Measurements from ENCODE around the gene NKX1-2.

Gene NKX1-2

DNA sequence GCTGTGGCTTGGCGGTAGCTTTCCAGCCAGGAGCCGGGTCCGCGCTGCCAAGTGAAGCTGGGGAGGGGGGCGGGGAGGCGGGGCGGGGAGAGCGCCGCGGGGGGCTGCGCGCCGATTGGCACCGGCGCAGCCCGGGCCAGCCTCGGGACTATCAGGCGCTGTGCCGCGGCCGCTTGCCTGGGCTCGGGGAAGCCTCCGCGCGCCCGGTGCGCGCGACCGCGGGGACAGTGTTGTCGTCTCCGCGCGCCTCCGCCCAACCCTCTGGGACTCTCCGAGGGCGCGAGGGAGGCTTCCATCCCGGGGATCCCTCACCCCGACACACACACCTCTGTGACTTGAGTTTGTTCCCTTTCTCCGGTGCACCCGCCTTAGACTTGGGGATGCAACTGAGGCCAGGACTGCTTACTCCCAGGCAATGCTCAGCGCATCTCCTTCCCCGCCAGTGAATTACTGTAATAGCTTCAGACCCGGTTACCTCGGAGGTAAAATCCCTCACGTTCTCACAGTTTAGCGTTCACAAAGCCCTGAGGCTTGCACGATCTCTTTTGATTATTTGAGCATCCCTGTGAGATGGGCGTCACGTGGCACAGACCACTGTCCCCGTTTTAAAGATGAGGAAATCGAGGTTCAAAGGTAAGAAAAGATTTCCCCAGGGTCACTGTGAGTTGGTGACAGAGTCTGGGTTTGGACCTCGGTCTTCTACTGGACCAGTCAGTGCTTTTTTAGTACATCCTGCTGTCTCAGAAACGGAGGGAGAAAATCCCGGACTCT is at the start of gene NKX1-2:
Gene NKX1-2 (minus strand): TSS at position 24 of the 771 bp plus-strand sequence. CDS start 92 bp downstream, outside the sequence.
- DNase-seq (ENCODE audit: low spot score): no peak

DNA sequence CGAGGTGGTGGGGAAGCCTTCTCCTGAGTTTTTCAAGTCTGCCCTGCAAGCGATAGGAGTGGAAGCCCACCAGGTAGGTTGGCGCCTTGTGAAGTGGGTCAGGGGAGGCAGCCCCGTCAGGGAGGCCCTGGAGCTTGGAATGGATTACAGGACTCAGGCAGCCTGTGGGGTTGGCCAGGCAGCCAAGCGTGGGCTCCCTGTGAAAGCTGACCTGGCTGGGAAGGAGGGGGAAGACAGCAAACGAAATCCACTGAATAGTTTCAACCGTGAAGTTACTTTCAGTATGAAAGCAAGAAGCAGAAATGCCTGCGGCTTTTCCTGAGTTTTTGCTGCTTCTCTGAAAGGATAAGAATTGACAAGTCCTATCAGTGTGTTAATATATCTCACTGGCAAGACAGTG is 48.2 kb upstream of the NKX1-2 start:
- DNase-seq (ENCODE audit: low spot score): no peak

- DNase-seq (ENCODE audit: low spot score): no peak
Observed at GRCh38 chr10:124497196-124497881, 47.5 kb upstream of the NKX1-2 start.

- no peak for DNase-seq (ENCODE audit: low spot score)
Observed at GRCh38 chr10:124496620-124497019, 46.8 kb upstream of the NKX1-2 start.

DNA sequence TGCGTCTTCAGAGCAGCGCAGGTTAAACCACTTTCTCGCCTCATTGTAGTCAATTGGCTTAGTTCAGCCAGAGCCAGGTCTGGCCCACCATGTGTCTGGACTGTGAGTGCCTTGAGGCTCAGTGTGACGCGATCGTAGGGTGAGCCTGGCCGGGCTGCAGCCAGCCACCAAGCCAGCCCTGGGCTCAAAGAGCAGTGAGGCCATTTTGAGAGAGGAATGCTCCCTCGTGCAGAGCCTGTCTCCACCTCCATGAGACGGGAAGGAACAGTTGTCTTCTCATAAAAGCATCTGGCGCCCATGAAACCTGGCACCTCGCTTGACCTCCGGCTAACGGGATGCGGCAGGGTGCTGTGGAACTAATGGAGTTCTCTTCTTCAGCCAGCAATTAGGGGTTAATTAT is 46.3 kb upstream of the NKX1-2 start:
- DNase-seq (ENCODE audit: low spot score): no peak

DNA sequence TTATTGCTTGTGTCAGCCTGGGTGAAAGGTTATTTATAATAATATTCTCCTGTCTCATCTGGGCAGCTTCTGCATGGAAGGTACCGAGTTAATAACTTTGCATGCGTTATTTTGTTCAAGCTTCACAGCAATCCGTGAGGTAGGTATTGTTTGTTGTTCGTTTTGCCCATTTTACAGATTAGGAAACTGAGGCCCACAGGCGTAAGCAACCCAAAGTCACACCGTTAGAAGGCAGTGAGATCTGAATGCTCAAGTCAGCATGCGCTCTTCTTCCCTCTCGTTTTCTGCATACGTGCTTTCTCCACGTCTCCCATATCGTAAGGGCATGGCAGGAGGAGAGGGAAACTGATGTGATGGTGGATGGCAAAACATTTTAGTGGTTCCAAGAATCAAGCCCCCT is 45.9 kb upstream of the NKX1-2 start:
- no peak for DNase-seq (ENCODE audit: low spot score)

DNA sequence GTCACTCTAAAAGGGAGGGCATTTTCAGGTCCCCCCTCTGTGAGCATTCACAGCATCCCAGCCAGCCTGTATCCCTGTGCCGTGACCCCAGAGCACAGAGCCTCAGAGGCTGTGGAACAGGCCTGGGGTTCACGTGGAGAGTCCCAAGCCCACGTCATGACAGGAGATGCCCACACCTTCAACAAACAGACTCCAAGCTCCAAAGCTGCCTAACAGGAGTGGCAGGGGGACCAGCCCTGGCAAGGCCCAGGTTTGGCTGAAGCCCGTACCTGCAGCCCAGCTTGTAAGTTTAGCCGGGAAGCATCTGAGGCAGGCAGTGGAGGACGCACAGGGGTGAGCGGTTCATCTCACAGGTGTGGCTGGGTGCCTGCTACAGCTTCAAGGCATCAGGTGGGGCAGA is 45.3 kb upstream of the NKX1-2 start:
- DNase-seq (ENCODE audit: low spot score): no peak

DNA sequence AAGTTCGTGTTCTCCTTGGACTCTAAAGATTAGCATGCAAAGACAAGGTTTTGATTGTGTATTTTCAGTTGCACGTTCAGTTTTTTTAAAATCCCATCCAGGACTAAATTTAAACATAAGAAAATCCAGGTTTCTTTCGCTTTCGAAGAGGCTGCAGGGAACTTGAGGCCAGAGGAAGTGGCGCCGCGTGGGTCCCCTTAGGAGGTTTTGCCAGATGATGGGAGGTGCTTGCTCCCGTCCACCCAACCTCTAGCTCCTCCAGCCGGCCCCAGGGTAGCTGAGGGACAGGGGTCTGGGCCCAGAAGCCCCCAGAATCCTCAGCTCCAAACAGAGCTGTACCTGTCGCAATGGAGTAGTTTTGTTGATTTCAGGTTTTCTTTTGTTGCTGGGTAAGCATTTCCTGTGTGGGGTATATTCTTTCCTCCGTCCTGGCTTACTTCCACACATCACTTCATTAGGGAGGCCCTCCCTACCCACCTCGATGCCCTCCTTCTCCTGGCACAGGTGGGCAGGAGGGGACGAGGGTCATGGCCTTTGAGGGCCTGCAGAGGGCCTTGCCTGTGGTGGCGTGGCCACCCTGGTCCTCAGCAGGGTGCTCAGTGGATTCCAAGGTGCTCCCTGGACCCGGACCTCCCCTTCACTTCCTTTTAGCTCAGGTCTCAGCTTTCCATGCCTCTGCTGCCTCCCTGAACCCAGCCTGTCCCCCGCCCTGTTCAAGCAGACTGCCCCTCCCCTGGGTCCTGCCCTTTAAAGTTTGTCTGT is 44.4 kb upstream of the NKX1-2 start:
- no peak for DNase-seq (ENCODE audit: low spot score)

- no peak for DNase-seq (ENCODE audit: low spot score)
Observed at GRCh38 chr10:124493214-124493882, 43.5 kb upstream of the NKX1-2 start.

- DNase-seq (ENCODE audit: low spot score): no peak
Observed at GRCh38 chr10:124492266-124492665, 42.4 kb upstream of the NKX1-2 start.

- DNase-seq (ENCODE audit: low spot score): no peak
Observed at GRCh38 chr10:124491105-124491504, 41.3 kb upstream of the NKX1-2 start.

DNA sequence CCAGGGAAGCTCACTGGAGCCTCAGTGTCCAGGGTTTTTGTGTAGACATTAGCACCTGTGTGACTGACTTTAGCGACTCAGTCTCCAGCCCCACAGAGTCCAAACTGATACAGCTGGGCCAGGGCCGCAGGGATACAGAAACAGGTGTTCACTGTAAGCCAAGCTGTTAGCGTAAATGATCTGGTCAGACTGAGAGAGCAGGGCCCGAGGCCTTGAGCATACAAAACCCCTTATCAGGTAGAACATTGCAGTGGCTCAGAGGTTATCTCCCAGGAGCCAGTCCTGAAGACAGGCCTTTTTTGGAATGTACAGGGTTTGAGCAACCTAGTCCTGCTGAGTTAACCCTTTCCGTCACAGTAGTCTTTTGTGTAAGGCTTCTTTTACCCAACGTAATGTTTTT is 36.8 kb upstream of the NKX1-2 start:
- DNase-seq (ENCODE audit: low spot score): no peak

DNA sequence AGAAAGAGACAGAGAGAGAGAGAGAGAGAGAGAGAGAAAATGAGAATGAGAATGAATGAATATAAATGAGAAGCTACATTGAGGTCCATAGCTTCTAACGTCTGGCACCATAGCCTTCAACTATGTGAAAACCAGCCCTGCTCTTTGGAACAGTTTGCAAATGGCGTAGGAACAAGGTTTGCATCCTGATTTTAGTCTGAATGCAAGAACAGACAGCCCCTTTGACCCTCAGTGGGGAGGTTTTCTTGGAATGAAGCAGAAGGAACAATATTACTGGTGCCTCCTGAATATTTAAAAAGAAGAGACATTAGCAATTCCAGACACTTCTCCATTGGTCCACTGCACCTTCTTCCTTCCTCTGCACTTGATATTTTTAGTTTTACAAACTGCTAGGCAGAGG is 34.8 kb upstream of the NKX1-2 start:
- DNase-seq (ENCODE audit: low spot score): no peak

GRCh38 chr10:124484031-124484430 is 34.2 kb upstream of the NKX1-2 start:
- DNase-seq (ENCODE audit: low spot score): no peak

GRCh38 chr10:124482876-124483275 is 33.0 kb upstream of the NKX1-2 start:
- DNase-seq (ENCODE audit: low spot score): no peak

GRCh38 chr10:124482236-124482800 is 32.5 kb upstream of the NKX1-2 start:
- DNase-seq (ENCODE audit: low spot score): no peak

GRCh38 chr10:124481717-124482116 is 31.9 kb upstream of the NKX1-2 start:
- DNase-seq (ENCODE audit: low spot score): no peak

DNA sequence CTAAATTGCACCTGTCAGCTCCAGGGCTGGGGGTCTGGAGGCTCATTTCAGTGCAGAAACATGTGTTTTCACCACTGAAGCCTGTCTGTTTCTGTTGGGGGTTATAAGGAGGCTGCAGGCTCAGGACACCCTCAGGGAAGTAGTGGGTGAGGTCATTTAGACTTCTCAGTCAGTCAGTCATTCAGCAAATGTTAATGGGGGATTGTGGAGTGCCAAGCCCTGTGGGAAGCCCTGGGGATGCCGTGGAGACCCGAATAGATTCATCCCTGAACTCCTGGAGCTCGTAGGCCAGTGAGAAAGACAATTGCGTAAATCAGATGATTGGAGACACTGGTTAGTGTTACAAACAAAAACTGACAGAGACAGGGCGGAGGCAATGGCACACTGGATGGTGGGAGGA is 31.0 kb upstream of the NKX1-2 start:
- no peak for DNase-seq (ENCODE audit: low spot score)

GRCh38 chr10:124478515-124478914 is 28.7 kb upstream of the NKX1-2 start:
- DNase-seq (ENCODE audit: low spot score): no peak

DNA sequence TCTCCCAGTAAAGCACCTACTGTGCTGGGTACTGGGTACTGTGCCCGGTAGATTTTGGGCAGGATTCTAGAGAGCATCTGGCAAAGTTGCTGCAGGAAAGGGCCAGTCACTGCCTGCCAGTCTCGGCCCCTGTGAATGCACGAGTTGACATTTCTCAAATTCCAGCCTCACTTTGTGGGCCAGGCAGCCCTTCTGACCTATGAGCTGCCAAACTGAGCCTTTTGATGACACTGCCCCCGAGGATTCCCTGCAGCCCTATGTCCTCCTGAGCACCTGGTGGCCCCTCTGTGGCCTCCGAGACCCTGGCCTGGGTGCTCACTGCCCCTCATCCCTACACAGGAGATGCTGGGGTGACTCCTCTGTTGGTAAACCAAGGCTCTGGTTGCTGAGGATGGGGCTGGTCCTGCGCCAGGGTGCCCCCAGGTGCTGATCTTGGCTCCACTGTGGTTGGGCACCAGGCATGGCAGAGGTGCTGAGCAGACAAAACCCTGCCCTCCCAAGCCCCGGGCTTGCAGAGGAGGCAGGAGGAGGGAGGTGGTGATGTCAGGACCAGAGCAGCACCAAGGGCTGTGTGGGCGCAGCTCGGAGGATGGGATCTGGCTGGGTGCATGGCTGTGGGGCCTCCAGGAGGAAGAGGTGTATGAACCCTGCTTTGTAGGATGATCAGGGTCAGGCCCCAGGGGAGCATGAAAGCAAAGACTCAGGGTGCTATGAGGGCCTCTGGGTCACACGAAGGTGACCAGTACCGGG is 28.0 kb upstream of the NKX1-2 start:
- no peak for DNase-seq (ENCODE audit: low spot score)

DNA sequence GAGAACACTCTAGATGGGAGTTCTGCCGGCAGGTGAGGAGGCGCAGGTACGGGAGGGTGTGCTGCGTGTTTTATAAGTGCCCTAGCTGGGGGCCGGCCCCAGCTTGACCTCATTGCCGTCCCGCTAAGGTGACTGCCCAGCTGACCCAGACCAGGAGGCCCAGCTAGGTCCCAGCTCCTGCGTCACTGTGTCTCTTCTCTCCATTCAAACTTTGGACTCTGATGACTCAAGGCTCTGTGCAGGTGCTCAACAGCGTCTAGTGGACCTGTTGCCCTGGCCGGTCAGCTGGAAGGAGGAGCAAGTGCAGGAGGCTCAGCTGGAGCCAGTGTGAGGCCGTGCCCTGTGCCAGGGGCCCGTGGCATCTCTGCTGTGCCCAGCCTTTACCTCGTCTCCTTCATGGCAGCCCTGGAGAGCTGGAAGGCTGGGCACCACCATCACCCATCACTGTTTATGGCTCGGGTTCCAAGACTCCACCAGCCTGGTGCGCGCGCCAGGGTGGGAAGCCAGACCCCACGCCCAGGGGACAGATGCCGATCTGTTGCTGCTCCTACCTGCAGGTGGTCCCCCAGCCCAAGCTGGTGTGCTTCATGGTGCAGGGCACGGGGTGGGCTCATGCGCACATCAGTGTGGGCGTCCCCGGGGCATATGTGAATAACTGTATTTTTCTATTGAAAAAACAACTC is 26.3 kb upstream of the NKX1-2 start:
- no peak for DNase-seq (ENCODE audit: low spot score)
